A549 (cell line): ENCODE results near the gene ATG16L1.

Experiments used
- CHD2 ChIP-seq: fragments of 150-350 bp; IDR thresholded peaks from 2 replicates; pipeline ENCODE4 v1.6.1; 2014; ENCODE audit warnings: low read length; ENCODE audit not compliant: partially characterized antibody
- CTCF ChIP-seq: fragments of >200 bp; sonication (Bioruptor Twin); formaldehyde crosslinking; IDR thresholded peaks from 3 replicates; pipeline ENCODE4 v1.5.1; 2016
- EP300 ChIP-seq, 2 experiments: fragments of >200 bp; sonication (Bioruptor Twin); formaldehyde crosslinking; IDR thresholded peaks; 2 replicates in 1 of 2; 3 replicates in 1 of 2; pipeline ENCODE4 v1.6.1; 2016 to 2017
- MAZ ChIP-seq: fragments of 150-350 bp; IDR thresholded peaks from 2 replicates; pipeline ENCODE4 v1.6.1; 2014; ENCODE audit warnings: antibody characterized with exemption, low read depth, low read length, borderline replicate concordance
- POLR2A ChIP-seq: IDR thresholded peaks from 2 replicates; pipeline ENCODE4 v1.6.1; 2012; ENCODE audit warnings: mild to moderate bottlenecking, low read length
- POLR2AphosphoS2 ChIP-seq: conservative IDR thresholded peaks from 2 replicates; pipeline ENCODE4 v1.6.1; 2012; ENCODE audit warnings: low read length, improper control_type of control experiment, inconsistent platforms
- RAD21 ChIP-seq, 2 experiments: fragments of >200 bp in 1 of 2; sonication (Bioruptor Twin) in 1 of 2; formaldehyde crosslinking in 1 of 2; IDR thresholded peaks in 1 of 2; conservative IDR thresholded peaks in 1 of 2; 2 replicates in 1 of 2; 3 replicates in 1 of 2; pipeline ENCODE4 v1.6.1; 2012 to 2018; ENCODE audit warnings: inconsistent platforms in 1 of 2
- REST ChIP-seq: fragments of 200-600 bp; sonication (generic); IDR thresholded peaks from 2 replicates; pipeline ENCODE4 v1.6.1; 2016; ENCODE audit warnings: antibody characterized with exemption, mild to moderate bottlenecking, moderate library complexity
- TP53 ChIP-seq: fragments of 250-450 bp; sonication (Bioruptor Pico); IDR thresholded peaks from 2 replicates; pipeline ENCODE4 v1.5.0; 2021; ENCODE audit warnings: mild to moderate bottlenecking, moderate library complexity

- no peak for TF ChIP-seq POLR2A
- no peak for TF ChIP-seq CTCF
- TF ChIP-seq CHD2 = no peak
- TF ChIP-seq EP300 (IDR thresholded peaks at IDR 0.05) = no peak
- TF ChIP-seq POLR2AphosphoS2 = no peak
- no peak for TF ChIP-seq RAD21 (conservative IDR thresholded peaks at IDR 0.05 in 1 of 2, IDR thresholded peaks at IDR 0.05 in 1 of 2)
- no peak for TF ChIP-seq MAZ
- TF ChIP-seq REST = no peak
- no peak for TF ChIP-seq TP53 (CRISPR knock-in tag)
These were observed 4.6 kb downstream of the ATG16L1 start for GRCh38 chr2:233256048-233256447.
